C1 segment of cervical spinal cord (tissue), 14 donors: ENCODE data around the gene ESRRG.
A peak's percentile ranks its signal among the peaks of the same experiment; 100 is the strongest.
"Not testable (repeated sequence)": the region's sequence is repeated elsewhere in the genome, so short reads cannot be mapped to it uniquely, and the experiment has no call there.

Source experiments
- DNase-seq, 14 donors: peaks; one replicate each; lab custom pipeline; 2025; lab: John Stamatoyannopoulos, UW

The ESRRG gene

DNA sequence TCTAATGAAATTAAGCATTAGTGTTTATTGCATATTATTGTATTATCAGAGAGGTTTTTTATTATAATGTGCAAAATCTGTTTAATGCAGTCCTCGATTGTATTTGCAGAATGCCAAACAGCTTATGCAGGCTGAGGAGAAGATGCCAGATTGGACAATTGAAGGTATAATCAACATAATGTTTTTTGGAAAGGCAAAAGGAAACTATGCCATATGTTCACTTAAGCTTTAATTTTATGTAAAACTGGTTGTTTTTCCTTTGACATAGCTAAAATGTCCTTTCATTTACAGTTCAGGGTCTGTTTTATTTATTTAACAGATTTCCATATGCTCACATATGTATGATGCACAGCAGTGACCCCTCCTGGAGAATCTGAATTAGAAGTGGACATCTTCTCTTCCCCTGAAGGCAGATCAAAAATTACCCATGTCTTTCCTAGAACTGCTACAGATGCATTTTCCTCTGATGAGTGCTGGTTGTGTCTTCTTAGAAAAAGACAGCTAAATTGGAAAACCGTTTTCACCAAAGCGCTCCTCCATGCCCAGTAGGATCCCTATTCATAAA lies 156.5 kb downstream of the ESRRG start:
- no peak for DNase-seq

DNA sequence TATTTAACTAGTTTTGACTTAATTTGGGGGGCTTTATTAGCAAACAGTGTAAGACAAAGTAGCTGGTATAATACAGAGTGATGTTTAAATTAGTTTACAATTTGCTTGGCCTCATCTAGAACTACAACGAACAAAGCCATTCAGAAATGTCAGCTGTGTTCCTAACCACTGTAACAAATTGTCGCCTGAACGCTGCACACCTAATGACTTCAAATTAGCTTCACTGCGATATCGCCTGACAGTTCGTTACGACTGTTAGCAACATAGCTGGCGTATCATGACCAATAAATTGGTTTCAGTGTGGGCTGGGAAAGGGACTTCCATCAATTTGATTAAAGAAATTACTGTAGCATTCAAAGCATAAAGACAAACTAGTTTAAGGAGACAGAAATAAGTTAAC lies 160.1 kb downstream of the ESRRG start:
- no peak for DNase-seq

DNA sequence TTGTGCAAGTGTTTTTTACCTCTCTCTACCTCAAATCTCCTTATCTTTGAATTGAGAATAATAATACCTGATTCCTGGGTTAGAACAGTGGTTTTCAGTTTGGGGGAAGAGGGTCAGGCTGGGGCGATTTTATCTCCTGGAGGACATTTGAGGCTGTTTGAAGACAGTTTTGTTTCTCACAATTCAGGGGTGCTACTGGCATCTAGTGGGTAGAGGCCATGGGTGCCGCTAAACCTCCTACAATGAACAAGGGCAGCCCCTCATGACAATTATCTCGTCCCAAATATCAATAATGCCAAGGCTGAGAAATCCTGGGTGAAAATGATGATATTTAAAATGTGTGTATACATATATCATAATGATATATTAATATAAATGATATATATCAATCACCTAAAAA lies 160.8 kb downstream of the ESRRG start:
- no peak for DNase-seq

DNA sequence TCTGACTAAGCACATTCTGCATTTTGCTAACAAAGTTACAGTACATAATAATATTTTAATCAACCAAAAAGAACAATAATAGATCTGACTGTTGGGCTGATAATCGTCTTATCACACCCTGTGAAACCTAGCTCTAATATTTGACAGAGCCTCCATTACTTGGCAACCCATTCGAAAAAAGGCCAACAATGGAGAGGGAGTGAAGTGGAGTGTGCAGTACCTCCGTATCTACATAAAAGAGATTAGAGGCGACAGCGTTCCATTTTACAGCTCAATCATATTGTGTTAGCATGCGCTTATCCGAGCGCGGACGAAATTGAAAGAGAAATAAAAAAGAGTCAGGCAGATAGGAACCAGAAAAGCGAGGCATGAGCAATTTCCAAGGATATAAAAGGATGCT lies 162.7 kb downstream of the ESRRG start:
- no peak for DNase-seq

DNA sequence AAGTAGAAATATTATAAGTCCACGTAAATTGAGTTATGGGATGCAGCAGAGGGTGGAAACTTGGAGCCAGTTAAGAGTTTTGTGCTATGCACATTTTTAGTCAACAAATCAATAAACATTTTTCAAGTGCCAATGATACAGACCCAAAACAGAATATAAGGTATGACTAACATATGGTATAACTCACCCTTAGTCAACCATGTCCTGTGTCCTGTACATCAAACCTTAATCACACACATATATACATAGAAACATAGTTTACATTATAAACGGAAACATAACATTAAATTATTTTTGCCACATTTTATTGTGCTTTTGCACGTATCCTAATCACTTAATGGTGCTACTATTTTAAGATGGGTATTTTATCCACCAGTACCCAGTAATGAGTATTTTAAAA lies 163.9 kb downstream of the ESRRG start:
- no peak for DNase-seq

DNA sequence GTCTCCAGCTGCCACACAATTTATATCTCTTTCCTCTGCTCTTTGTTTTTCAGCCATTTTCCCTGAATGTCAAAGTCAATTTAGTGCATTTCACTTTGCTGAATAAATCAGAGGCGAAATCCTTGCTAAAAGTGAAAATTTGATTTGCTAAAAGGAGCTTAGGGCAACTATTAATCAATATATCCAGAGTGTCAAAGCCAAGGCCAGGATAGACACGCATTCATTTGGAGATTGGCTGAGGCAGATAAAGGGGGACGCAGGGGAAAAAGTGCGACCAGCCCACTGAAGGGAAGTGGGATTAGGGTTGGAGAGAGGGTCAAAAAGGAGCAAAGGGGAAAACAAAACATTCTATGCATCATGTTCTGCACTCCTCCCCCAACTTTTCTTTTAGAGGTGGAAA lies 167.6 kb downstream of the ESRRG start:
- no peak for DNase-seq

DNA sequence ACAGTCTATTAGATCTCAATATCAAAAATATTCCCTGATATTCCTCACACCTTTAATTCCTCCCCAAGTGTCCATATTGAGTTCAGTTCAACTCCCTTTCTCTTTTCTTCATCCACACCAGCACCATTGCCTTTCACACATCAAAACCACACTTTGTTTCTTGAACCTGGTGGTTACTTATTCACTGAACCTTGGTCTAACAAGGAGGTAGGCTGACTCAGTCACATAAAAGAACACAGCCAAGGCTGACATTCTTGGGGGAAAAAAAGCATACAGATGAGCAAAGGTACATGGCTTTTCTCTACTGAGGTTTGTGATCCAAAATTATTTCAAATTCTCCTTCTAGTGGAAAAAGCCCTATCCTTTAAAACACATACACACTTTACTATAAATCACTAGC lies 168.3 kb downstream of the ESRRG start:
- no peak for DNase-seq

DNA sequence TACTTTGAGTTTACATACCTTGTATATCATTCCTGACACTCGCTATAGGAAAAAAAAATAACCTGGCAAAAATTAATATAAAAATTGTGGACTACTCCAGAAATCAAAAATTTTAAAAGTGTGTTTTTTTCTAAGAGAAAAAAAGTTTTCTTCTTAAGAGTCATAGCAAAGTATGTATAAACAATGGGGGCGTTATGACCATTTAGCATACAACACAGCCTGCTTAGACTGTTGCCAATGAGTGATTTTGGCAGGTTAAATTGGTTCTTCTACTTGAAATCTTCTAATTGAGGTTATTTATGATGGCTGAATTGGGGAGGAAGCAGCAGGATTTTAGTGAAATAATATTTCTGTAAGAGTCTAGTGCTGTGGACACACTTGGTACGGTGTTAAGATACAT lies 169.5 kb downstream of the ESRRG start:
- no peak for DNase-seq

DNA sequence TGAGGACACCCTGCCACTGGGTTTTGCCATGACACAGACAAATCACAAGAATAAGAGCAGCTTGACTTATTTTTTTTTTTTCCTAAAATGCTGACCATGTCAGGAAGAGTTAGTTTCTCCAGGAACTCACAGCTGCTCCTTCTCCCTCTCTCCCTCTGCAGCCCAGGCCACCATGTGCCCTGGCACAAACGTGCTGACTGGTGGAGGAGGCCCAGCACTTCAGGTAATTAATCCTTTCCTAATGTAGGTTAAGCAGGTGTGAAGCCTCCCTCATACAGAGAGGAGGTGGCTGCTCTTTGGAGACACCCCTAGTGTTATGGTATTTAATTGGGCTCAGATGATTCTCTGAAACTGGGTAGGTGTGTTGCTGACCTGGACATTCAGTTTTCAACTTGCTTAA lies 170.2 kb downstream of the ESRRG start:
- no peak for DNase-seq

DNA sequence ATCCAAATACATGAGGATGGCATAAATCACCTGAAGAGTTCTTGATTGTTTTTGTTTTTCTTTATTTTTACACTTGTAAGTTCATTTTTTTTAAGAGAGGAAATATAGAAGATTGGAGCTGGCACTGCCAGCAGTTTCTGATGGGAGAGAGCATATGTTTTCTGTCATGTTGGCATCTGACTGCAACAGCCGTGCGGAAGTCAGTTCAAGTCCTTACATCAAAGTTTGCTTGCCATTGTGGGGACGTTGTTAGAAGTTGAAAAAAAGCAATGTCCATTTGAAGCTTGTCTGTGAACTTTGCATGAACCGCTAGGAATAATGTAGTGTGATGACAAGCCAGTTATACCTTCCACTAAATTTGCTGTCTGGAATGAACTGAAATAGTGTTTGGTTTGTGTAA lies 173.4 kb downstream of the ESRRG start:
- DNase-seq = no peak

DNA sequence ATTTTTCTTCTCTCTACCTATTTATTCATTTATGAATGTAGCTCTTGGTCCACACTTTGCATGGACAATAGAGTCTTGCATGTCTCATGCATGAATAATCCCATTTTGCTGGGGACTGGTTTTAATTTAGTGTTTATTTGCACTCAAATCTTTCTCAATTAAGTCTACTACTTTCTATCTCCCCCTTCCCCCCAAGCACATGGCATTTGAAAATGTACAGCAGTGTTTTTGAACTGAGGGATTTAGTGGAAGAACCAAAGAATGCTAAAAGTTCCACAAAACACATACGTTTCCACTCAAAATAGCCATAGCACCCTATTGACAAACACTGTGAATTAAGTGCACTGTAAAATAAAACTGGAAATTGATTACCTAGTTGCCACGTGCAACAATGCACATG lies 180.5 kb downstream of the ESRRG start:
- no peak for DNase-seq

DNA sequence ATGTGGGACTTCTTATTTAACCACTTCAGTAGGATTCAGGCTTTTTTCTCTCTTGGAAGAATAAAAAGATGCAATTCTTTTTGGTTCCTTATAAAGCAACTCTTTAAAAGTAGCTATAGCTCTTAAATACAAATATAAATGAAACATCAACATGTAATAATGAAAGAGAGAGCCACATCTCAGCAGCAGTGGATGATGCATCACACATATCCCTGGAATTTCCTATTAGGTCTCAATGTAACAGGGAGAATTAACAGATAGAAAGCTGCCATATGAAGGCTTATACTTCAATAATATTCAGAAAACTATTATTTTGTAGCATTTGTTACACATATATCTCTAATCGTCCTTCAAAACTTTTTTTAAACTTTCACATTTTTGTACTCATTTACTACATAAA lies 181.0 kb downstream of the ESRRG start:
- no peak for DNase-seq

DNA sequence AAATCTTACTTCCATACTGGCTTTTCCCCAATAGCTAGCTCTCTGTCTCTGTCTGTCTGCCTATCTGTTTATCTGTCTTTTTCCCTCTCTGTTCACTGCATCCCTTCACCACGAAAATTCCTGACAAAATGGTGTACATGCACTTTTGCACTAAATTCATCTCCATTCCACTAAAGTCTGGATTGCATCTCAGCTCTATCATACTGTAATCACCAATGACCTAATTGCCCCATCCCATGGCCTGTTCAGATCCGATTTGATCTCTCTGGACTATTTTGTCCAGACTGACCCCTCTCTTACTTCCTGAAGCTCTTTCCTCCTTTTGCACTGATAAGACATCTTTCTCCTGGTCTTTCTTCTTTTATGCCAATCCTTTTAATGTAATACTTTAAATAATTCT lies 187.5 kb downstream of the ESRRG start:
- DNase-seq = no peak

DNA sequence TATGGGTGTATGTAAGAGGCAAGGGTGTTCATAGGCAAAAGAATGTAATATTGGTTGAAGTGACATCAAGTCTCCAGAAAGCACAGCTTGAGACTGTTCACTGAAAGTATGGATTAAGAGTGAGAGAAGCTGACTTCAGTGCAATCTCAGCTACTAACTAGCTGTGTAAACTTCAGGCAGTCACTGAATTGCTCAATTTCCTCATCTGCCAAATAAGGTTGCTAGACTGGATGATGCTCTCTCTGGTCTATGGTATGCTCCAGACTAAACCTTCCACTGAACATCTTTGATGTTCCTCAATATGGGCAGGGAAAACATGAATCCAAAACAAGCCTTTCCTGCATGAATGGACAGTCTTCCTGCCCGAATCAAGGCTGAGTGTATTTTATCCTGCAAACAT lies 188.2 kb downstream of the ESRRG start:
- DNase-seq = no peak

DNA sequence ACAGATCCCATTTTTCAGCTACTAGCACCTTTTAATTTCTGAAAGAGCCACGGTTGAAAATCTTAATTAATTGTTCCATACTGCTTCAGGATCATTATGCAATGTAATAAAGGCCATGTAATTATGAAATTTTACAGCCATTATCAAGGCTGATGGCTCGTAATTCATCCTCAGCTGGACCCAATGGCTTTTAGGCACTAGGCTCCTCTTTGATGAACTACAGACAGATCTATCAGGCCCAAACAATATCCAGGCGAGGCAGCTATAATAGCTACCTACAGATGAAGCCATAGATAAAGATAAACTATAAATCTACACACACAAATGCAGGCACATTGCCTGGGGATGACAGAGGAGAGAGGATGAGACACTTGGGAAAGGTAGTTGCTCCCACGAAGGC lies 189.5 kb downstream of the ESRRG start:
- DNase-seq = no peak

DNA sequence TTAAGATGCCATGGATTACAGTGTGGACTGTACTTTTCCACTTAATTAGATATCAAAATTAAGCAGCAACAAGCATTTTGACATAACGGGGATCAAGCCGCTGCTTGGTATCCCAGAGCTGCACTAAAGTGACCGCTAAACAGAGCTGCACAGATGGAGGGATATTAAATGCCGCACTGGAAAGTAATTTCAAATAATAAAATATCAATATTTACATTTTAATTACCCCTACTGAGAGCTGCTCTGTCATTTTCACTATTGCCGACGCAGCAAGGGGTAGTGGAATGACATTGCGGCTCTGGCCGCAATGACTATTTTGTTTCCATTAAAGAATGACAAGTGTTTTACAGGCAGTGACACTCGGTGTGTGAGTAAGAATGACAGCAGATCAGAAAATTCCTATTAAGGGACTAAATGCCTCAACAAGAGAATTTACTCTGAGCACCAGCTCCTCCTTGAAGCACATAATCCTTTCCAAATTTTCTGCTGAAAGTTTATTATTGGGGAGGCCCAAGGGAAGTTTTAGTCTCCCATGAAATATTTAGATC lies 190.9 kb downstream of the ESRRG start:
- no peak for DNase-seq

DNA sequence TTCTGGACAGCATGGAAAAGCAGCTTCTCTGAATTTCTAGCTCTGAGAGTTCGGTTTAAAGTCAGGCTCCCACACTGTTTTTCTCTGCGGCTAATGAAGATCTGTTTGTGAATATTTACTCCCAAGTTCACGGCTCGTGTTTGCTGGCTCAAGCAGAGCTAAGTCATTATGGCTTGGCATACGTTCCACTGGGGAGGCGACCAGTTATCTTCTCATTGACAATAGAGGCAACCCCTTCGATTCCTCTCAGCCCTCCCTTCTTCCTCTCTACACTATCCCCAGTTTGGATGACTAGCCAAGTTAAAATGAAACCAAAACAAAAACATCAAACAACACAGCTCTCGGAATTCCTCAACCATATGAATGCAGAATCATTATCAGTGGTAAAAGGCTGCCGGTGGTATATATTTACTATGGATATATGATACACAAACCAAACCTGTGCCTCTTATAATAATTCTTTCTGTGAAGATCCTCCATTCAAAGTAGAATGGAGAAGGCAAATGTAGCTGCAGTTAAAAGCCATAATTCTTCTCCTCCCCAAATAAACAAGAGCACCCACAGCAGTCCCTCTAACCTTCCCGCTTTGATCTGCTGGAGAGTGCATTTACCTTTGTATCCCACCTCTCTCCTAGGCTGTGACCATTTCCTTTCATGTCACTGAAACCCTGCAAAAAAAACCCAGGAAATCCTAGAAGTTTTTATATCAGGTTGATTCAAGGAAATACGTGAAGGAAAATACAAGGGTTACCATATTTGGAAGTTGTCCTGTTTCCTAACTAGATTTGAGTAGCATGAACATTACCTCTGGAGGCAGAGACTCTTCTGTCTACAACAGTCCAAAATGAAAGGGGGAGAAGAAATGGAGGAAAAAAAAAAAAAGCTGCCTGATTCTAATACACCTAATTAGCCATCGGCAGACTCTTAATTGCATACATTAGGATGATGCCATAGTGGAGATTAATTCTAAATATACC lies 191.7 kb downstream of the ESRRG start:
- peak in 5 of 14 donors; percentile 0 to 29 (median 6) for DNase-seq

DNA sequence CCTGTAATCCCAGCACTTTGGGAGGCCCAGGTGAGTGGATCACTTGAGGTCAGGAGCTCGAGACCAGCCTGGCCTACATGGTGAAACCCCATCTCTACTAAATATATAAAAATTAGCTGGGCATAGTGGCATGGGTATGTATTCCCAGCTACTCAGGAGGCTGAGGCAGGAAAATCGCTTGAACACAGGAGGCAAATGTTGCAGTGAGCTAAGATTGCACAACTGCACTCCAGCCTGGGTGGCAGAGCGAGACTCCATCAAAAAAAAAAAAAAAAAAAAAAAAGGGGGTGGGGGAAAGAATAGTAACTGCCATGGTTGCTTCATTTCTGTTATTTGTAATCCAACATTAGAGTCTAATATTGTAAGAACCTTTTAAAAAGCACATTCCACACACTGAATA lies 193.4 kb downstream of the ESRRG start:
- DNase-seq = not testable (repeated sequence)

DNA sequence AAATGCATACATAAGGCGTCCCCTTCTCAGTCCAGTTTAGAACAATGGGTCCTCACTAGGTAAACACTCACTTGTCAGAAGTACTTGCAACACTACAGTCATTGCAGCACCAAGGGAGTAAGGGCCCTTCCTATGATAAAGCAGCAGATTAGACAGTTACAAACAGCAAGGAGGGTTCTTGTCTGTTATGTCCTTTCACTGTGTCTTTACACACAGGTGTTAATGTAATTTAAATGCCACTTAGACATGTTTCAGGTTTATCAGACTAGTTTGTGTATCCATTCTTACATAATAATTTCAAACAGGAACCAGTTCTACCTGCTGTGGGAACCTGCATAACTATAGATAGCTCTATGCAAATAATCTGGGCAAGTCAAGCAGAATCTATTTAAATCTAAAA lies 194.4 kb downstream of the ESRRG start:
- DNase-seq = no peak

DNA sequence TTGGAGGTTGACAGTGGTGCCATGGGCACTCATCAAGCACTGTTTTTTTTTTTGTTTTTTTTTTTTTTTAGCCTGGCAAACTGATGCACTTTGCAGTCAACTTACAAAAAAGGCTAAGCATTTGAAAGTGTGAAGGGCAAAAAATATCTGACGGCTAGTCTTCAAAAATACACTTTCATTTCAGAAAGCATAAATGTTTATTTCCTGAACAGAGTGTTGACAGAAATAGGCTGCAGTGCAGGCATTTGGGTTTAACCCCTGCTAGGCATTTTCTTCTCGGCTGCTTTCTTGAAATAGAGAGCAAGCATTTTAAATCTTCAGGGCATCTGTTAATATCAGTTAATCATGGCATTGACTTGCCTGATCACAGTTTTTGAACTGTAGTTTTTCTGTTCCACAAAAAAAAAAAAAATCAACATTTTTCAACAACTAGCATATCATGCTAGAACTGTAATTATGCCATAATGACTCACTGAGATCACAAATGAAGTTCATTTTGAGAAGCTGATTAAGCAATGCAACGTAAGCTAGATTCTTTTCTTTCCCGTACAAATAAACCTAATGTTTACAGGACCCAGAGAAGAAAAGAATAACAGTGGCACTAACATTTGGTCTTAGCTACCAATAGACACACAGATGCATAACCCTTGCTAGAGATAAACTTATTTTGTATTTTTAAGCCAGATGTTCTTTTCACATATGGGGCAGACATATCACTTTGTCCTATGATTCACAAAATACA lies 199.6 kb downstream of the ESRRG start:
- no peak for DNase-seq

DNA sequence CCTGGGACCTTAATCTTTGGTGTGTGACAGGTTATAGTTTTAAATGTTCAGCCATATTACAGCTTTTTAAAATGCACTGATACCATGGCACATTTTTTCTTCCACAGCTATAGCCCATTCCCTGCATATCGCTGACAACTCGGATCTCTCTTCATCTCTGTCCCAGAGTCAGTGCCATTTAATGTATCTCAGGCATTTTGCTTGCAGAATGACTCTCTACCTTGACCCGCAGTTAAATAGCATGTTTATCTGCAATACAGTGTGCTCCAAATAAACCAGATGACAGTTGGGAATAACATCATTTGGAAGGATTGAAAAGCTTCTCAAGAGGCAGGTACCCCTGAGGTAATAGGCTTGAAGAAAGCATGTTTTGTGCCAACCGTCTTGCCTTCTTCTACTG lies 200.2 kb downstream of the ESRRG start:
- no peak for DNase-seq

DNA sequence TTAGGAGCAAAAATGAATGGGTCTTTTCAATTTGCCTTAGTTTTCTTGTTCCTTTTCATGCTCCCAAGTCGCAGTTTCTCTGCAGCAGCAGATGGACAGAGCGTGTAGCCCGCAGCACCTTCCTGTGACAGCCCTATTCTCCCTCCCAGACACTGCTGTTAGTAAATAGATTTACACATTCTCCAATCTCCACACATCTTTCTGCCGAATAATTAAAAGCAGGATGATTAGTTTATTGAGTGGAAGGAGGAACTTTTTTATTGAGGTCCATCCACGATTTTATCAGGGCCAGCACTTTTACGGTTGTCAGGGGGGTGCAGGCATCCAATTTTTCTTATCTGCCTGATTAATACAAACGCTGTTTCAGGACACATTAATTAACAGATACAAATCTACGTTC lies 201.8 kb downstream of the ESRRG start:
- no peak for DNase-seq
